GOT3 (cell line): Measurements from ENCODE around the gene ITPRID1.
"Not testable (repeated sequence)": the region's sequence is repeated elsewhere in the genome, so short reads cannot be mapped to it uniquely, and the experiment has no call there.

Experiments used
- DNase-seq: peaks from one replicate; lab custom pipeline; 2025; ENCODE audit warnings: mixed read lengths; lab: John Stamatoyannopoulos, UW

Gene ITPRID1

DNA sequence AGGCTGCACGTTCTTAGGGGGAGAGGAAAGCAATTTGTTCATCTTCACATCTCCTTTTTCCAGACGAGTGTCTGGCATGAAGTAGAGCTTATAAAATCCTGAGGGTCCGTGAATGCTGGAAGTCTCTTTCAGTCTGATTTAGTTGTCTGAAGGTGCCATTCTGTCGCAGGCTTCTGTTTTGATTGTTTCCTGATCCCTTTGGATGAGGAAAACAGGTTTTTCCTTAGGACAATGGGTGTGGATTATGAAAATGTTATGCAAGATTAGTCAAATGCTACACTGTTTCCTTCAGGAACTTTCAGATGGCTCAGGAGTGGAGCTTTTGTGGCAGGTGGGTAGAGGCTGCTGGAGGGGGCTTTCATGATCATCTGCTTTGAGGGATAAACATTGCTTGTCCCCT is at the start of gene ITPRID1:
TSS of gene ITPRID1 (plus strand) at position 301 of the 400 bp plus-strand sequence. CDS start 38,935 bp downstream, outside the sequence.
- DNase-seq, result no peak

DNA sequence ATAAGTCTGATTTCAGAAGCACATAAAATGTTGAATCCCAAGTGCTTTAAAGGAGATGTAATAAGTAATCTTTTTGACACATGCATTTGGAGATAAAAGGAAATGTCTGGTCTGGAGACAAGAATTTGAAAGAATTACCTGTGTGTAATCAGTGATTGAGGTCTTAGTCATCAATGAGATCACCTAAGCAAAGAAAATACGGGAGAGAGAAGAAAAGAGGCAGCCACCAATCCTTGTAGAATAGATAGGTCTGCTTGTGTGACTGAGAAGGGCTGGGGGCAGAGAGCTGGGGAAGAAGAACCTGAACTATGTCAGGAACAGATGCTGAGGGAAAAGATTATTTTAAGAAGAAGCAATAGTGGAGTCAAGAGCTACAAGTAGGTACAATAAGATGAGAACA is 49.3 kb upstream of the ITPRID1 start:
- DNase-seq, result no peak

DNA sequence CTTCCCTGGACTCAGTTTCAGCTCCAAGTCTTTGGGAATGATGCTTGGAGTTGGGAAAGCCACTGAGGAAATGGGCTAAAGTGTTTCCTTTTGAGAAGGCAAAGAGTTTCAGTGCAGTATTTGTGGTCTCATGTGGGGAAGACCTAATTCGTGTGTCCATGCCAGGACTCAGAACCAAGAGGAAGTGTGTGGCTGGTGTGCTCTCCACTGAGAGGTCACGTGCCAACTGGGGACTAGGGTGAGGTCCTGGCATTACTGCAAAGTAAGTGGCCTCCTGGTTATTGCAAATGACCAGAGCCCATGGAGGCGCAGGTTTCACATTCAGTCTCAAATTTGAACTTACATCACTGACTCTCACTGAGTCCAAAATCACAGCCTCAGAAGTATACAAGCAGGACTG is 48.6 kb upstream of the ITPRID1 start:
- no peak for DNase-seq

DNA sequence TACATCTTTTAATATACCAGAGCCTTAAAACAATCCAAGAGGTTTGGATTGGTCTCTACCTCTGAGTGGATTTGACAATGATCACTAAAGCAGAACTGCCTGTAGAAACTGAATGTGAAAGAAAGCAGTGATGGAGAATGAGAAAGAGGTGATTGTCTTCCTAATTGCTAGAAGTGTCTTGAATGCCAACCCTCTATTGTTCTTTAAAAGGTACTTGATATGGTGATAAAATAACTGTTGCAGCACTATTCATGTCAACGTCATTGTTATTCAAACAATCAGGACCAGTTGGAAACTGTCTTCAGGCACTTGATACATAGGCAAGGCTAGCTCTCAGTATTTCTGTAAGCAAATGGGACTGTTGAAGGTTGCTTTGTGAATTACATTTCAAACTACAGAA is 47.9 kb upstream of the ITPRID1 start:
- DNase-seq, result no peak

DNA sequence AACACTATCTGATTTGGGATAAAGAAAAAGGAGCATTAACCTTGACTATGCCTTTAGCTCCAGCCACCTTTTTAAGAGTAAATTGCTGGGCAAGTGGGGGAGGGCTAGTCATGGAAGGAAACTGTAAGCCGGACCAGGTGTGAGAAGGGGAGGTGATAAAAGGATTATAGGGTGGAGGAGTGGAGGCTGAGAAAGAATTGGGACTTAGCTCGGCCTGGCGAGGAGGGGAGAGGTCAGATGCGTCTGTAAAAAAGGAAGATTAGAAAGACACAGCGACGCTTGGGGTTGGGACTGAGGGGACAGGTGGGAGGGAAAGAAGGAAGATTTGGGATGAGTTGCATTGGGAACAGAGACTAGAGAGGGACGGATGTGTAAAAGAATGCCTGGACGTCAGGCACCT is 43.0 kb upstream of the ITPRID1 start:
- not testable (repeated sequence) for DNase-seq

DNA sequence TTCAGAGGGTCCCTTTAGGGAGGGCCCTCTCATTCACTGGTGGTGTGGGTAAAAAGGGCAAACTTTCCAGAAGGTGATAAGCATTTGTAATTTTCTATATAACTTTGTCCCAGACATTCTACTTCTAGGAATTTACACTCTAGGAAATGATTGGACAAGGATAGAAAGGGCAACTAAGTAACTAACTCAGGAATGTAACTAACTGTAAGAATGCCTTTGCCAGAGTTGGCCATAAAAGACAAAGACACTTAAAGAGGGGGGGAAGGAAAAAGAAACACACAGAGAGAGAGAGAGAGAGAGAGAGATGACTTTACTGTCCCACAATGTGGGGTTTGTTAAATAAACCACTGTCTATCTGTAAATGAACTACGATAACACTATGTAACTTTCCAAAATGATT is 38.5 kb upstream of the ITPRID1 start:
- DNase-seq, result no peak

DNA sequence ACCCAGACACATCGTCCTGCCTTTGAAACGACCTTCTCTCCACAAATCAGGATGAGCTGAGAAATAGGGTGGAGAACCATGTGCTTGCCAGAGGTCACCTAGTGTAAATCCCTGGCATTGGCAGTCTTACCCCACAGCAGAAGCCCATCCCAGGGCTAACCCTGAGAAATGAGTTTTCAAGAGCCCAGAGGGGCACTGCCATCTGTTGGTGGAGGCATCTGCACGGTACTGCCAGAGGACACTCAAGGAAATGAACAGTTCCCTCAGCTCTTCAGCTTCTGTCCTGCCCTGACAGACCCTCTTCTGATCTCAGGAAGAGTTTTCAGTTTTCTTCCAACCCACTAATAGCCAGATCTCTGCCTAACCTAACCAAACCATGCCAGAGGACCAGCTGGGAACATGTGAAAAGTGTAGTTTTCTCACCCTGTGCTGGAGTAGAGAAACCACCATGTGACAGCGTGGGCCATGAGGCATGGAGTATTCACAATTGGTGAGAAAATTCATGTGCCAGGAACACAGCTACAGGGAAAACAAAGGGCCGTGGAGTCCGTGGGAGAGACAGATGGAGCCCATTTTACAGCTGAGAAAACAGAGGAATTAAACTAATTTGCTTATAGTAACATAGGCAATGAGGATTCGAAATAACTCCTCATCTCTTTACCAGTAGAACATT is 37.7 kb upstream of the ITPRID1 start:
- no peak for DNase-seq

DNA sequence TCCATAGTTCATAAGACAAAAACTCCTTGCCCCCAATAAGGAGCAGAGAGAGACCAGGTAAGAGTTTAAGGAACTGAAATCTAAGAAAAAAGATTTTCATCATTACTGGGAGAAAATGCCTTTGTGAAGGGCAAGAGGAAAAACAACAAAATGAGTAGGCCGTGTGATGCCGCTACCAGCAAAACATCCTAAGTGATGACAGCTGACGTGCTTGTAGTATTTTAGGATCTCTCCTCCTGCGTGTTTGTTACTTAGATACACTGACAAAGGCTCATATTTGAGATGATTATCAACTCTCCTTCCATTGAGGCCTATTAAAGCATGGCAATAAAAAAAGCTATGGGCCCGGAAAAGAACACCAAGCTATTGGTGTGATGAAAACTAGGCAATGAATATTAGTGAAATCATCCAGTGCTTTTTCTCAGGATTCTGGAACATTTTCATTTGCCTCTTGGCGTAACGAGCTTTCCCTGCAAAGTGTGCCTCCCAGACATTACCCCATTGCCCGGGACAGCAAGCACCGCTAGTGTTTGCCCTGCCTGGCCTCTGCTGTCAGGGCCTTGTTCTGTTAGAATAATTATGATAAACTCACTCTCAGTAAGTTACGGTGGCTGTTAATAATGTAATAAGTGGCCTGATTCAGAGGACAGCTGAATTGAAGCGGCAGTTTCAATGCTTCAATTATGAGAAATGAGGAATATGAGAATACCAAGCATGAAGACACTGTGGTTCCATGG is 36.8 kb upstream of the ITPRID1 start:
- DNase-seq, result no peak

DNA sequence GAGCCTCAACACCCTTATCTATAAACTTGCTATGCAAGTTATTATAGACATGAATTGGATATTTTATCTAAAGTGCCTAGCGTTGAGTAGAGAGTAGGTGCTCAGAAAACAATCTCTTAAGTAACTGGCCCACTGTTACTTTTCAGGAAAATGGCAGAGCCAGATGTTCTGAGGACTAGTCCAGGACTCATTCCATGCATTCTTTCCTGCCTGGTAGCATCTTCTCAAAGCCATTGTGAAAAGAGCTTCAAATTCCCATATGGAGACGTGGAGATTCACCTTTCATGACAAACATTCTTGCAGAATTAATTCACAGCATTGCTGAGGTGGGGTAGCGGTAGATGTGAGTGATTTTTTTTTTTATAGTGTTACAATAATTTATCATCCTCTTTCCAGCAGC is 35.9 kb upstream of the ITPRID1 start:
- no peak for DNase-seq

DNA sequence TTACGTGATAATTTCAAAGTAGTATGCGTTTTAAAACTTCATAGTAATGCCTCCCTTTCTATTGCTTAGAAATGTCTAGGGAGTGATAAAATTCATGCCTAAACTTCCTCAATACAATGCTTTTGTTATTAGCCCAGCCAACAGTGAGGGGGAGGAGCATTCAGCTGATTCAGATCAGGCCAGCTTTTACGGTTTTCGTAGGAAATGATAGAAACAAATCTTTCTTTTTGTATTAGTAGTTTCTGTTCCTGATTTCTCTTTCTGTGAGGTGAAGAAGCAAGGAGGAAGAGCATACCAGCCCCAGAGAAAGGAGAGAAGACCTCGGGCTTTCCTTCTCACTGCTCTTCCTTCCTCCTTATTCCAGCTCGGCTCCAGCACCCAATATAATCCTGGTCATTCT is 35.2 kb upstream of the ITPRID1 start:
- DNase-seq, result no peak

DNA sequence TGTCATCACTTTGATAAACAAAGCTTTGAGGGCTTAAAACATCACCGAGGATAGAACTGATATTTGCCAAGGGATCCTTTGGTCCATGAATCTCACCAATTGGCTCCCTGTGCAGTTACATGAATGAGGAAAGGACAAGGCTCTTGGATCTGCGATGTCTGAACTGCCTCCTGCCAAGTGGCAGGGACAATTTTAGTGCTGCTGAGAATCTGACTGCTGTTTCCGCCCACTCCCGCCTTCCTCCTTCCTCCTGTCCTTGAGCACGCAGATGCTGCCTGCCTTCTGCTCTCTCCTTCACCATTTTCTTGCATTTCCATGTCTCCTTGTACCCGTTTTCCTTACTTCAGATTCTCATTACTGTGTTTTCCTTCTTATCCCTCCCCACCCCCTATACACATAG is 26.8 kb upstream of the ITPRID1 start:
- DNase-seq, result no peak

DNA sequence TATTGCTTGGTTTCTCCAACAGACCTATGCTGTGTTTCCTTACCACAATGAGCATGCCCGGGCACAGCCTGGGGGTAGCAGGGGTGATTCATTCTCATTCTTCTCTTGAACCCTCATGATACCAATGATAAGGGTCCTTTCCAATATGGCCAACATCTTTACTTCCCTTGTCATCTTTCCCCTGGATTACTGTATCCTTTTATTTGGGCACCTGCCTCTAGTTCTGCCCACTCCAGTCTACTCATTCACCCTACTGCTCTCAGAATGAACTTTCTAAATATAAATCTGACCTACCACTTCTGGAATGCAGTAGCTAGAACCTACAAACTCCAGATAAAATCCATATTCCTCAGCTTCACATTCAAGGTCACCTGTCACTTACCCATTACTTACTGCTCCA is 26.4 kb upstream of the ITPRID1 start:
- no peak for DNase-seq

DNA sequence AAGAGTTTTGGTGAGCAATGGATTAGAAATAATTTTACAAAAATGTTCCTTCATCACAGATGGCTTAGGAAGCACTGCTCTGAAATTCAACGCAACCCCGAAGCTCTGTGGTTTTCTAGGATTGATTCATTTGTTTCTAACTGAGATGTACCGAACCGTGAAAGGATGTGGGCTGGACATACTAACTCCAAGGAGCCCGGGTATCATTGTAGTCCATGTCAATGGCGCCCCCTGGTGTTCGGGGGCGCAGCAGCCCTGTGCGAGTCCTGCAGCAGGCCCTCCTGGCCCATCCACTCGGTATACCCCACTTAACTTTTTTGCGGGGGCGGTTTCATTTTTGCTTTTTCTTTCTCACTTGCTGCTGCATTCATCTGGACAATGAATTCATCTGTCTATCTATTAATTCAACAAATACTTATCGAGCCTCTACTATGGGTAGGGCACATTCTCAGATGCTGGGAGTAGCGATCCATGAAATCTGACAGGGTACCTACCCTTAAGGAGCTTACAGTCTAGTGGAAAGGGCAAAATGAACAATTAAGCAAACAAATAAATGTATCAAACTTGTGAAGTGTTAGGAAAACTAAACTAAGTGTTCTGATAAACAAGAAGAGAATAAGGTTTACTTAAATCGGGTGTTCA is 25.2 kb upstream of the ITPRID1 start:
- DNase-seq, result no peak

DNA sequence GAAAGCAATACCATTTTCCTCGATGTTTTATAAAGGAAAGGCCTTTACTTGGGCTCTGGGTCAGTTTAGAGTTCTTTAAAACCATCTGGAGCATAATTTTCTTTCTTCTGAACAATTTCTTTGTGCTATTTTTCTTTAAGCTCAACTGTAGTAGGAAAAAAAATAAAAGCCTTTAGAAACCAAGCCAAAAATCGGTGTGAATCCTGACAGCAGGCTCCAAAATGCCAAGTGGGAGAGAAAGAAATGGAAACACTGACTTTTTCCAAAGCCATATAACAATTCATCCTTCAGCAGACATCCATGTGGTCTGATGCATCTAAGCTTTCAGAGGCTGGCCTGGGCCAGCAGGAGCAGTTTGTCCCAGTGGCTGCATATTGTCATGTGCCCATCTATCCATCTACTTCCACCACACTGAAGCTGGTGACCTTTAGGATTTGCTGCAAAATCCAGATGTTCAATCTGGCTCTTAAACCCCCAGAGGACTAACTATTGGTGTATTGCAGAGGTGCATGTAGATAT is 23.0 kb upstream of the ITPRID1 start:
- no peak for DNase-seq

DNA sequence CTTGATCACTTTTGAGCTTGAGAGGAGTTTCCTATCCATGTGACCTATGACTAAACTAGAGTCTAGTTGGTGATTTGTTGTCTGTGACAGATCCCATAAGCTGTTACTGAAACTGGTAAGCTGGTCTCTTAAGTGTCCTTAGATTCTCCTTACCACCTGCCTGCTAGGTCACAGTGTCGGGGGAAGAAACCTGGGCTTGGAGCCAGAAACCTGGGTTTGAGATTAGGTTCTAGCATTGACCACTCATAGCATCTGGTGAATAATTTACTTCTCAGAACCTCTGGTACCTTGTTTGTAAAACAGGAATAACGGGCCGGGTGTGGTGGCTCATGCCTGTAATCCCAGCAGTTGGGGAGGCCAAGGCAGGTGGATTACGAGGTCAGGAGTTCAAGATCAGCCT is 21.8 kb upstream of the ITPRID1 start:
- no peak for DNase-seq

DNA sequence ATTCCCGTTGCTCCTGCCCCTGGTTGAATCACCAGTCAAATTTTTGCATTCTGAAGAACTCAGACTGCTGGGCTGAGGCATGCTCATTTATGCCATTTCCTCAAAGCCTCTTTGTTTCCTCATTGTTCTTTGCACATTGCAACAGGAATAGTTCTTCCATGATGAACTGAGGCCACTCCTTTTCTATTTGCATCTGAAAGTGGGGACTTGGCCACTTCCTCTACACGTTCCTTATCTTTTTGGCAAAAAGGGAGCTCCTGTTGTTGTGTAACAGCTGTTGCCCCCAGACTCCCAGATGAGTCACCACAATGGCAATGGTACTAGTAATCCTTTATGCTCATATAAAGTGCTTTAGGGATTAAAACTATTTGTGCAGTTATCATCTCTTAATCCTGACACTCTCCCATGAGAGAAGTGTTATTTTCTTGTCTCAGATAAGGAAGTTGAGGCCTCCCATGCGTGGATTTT is 20.1 kb upstream of the ITPRID1 start:
- DNase-seq, result no peak

DNA sequence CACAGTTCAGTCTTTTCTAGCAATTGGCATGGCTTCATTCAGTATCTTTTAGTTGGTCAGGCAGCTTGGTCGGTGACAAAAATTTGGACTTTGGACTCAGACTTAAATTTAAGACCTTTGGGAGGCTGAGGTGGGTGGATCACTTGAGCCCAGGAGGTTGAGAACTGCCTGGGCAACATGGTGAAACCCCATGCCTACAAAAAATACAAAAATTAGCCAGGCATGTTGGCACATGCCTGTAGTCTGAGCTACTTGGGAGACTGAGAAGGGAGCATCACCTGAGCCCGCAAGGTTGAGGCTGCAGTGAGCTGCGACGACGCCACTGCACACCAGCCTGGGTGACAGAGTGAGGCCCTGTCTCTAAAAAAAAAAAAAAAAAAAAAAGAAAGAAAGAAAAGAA is 19.5 kb upstream of the ITPRID1 start:
- no peak for DNase-seq

DNA sequence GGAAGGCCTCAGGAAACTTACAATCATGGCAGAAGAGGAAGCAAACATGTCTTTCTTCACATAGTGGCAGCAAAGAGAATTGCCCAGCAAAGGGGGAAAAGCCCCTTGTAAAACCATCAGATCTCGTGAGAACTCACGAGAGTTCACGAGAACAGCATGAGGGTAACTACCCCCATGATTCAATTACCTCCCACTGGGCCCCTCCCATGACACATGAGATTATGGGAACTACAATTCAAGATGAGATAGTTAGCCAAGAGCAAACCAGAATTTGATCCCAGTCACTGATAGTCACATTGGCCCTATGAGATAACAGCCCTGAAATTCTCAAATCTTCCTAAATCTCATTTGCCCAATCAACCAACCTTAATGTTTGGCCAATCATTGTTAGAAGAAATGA is 18.2 kb upstream of the ITPRID1 start:
- DNase-seq, result no peak

DNA sequence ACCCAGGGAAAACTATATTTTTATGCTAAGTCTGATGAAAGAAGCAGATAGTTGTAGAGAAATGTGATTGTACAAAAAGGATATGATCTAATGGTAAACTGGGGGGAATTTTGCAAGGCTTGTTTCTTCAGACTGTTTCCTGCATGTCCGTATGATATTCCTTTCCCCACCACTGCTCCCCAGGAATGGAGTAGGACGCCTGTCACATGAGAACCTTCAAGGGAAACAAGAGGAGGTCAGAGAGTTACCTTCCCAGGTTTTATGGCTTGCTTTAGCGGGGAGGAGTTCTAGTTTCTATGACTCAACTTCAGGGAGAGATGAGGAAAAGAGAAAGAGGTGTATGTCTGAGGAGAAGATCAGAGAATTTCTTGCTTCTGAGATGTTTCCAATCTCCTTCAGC is 16.4 kb upstream of the ITPRID1 start:
- no peak for DNase-seq

DNA sequence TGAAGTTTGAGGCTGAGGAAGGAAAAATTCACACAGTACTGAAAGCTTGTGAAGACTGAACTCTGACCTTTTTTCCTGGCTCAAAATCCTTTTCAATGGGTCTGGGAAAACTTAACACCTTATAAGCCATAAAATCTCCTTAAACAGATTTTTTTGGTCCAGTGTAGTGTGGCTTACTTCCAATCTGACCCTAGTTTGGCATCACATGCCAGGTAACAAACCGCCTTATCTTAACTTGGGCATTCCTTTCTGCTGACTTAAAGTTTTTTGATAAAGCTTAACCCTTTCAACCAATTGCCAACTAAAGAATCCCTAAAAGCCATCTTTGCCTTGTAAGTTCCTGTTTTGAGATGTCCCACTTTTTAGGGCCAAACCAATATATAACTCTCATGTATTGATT is 13.2 kb upstream of the ITPRID1 start:
- no peak for DNase-seq

DNA sequence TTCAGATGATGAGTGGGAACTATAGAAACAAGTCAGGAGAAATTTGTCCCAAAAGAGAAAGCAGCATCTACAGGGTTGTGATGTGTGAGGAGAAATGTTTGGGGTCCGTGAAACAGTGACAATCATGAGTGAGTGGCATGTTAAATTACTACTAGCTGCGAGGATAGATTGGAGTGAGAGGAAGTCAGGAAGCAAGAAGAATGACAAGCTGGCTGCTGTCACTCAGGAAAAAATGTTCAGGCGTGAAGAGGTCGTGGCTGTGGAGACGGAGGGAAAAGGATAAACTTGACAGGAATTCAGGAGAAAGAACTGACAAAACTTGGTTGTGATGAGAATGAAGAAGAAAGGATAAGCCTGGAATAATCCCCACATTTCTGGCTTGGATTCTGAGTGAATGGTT is 5.1 kb upstream of the ITPRID1 start:
- DNase-seq, result no peak

DNA sequence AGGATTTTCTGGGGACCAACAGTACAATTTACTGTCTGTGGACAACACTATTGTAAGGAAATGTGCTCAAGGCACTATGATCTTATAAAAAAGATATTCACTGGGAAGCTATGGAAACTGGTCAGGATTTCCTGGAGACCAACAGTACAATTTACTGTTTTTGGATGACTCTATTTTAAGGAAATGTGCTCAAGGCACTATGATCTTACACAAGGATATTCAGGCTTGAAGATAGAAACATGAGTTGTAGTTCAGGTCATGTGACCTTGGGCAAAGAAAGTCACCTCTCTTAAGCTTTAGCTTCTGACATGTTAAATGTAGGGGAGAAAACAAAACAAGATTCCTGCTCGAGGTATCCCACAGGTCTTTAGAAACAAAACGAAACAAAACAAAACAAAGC is 1.7 kb upstream of the ITPRID1 start:
- DNase-seq, result no peak
